CD8-positive, alpha-beta memory T cell (primary cell): Measurements from ENCODE around the gene AGAP1. TPM values are rescaled to one million over a fixed set of nuclear protein-coding genes. Genes with fewer than 3 reads are reported as not detected.
"Not testable (repeated sequence)": the region's sequence is repeated elsewhere in the genome, so short reads cannot be mapped to it uniquely, and the experiment has no call there.

ENCODE experiments used
- CTCF ChIA-PET: fragments of 350-600 bp; sonication (Branson Sonifier 250); formaldehyde crosslinking; loops from one replicate; lab custom pipeline; 2021; ENCODE audit warnings: antibody characterized with exemption; lab: Charles Lee
- POLR2A ChIA-PET: fragments of 350-600 bp; sonication (Branson Sonifier 250); formaldehyde crosslinking; loops from one replicate; lab custom pipeline; 2021; ENCODE audit warnings: antibody characterized with exemption; lab: Charles Lee
- DNase-seq, 5 donors: peaks; one replicate each; pipeline versions ENCODE4 v3.0.0 to v3.0.0-alpha.2; 2020 to 2022; ENCODE audit warnings: mixed read lengths in 1 of 5
- H3K27ac ChIP-seq: one replicate; pipeline ENCODE4 v1.7.0; 2013; ENCODE audit warnings: low read depth, mild to moderate bottlenecking, low read length, moderate library complexity
- H3K27me3 ChIP-seq: 2 replicates; pipeline ENCODE4 v1.7.0; 2013; ENCODE audit warnings: low read length, mild to moderate bottlenecking; ENCODE audit not compliant: insufficient read depth, poor library complexity, severe bottlenecking
- H3K36me3 ChIP-seq: 2 replicates; pipeline ENCODE4 v1.7.0; 2013; ENCODE audit warnings: mild to moderate bottlenecking, low read length, moderate library complexity; ENCODE audit not compliant: insufficient read depth
- H3K4me1 ChIP-seq: 2 replicates; pipeline ENCODE4 v1.7.0; 2013; ENCODE audit warnings: mild to moderate bottlenecking, low read length, moderate library complexity; ENCODE audit not compliant: insufficient read depth
- H3K4me3 ChIP-seq: 2 replicates; pipeline ENCODE4 v1.7.0; 2013; ENCODE audit warnings: mild to moderate bottlenecking, low read length
- H3K9me3 ChIP-seq: 2 replicates; pipeline ENCODE4 v1.7.0; 2013; ENCODE audit warnings: mild to moderate bottlenecking, low read length
- H3K27ac Mint-ChIP-seq, 8 donors: one replicate each; pipeline ENCODE4 v1.8.0; 2020 to 2021; ENCODE audit warnings: mixed read lengths in 8 of 8, mild to moderate bottlenecking in 6 of 8, inconsistent platforms in 3 of 8, moderate library complexity in 3 of 8
- H3K27me3 Mint-ChIP-seq, 2 donors: one replicate each; pipeline ENCODE4 v1.8.0; 2020 to 2021; ENCODE audit warnings: mixed read lengths in 2 of 2, mild to moderate bottlenecking in 1 of 2, moderate library complexity in 1 of 2
- H3K36me3 Mint-ChIP-seq, 3 donors: one replicate each; pipeline ENCODE4 v1.8.0; 2020 to 2021; ENCODE audit warnings: mixed read lengths in 3 of 3, inconsistent platforms in 1 of 3, mild to moderate bottlenecking in 1 of 3
- H3K4me1 Mint-ChIP-seq, 3 donors: one replicate each; pipeline ENCODE4 v1.8.0; 2020 to 2021; ENCODE audit warnings: mixed read lengths in 3 of 3, inconsistent platforms in 1 of 3, mild to moderate bottlenecking in 1 of 3
- H3K4me3 Mint-ChIP-seq, 7 donors: one replicate each; pipeline ENCODE4 v1.8.0; 2020 to 2021; ENCODE audit warnings: mixed read lengths in 7 of 7, mild to moderate bottlenecking in 6 of 7, moderate library complexity in 4 of 7, inconsistent platforms in 2 of 7
- H3K9me3 Mint-ChIP-seq, 5 donors: one replicate each; pipeline ENCODE4 v1.8.0; 2020 to 2022; ENCODE audit warnings: mixed read lengths in 5 of 5, mild to moderate bottlenecking in 3 of 5, moderate library complexity in 2 of 5, inconsistent platforms in 1 of 5
- polyA plus RNA-seq: library from polyadenylated mRNA; unstranded; fragments of 300-500 nt; fragmentation: Illumina TruSeq; gene quantifications from one replicate; pipeline ENCODE4 v1.2.3, GENCODE V29; 2021
- total RNA-seq, 2 experiments: library from RNA; stranded (reverse); gene quantifications; one replicate each; pipeline ENCODE4 v1.2.3, GENCODE V29; 2021

Gene AGAP1
- total and polyA plus RNA-seq, 3 experiments from 2014 or later = 1.2 to 3.3 (median 2.7) TPM

GRCh38 chr2:236086971-236087465 lies 593.2 kb downstream of the AGAP1 start:
- no peaks in the 10 kb centered on the region for H3K27me3 ChIP-seq
- no peak overlapping the region for H3K27ac Mint-ChIP-seq
- H3K4me3 Mint-ChIP-seq = peak overlapping the region in 1 of 7 donors; percentile 59
- H3K9me3 Mint-ChIP-seq = no peaks in the 10 kb centered on the region
- no peaks in the 10 kb centered on the region for H3K4me1 ChIP-seq
- H3K4me1 Mint-ChIP-seq = no peaks in the 10 kb centered on the region
- no peaks in the 10 kb centered on the region for H3K9me3 ChIP-seq
- H3K27ac ChIP-seq = no peak overlapping the region
- ChIA-PET POLR2A (no interaction called here), CTCF (no interaction called here)
- H3K36me3 ChIP-seq = no peaks in the 10 kb centered on the region
- H3K27me3 Mint-ChIP-seq = peaks cover 0 to 6% of the 10 kb centered on the region in 2 donors
- no peaks in the 10 kb centered on the region for H3K36me3 Mint-ChIP-seq
- H3K4me3 ChIP-seq = no peak overlapping the region
- no peak for DNase-seq

DNA sequence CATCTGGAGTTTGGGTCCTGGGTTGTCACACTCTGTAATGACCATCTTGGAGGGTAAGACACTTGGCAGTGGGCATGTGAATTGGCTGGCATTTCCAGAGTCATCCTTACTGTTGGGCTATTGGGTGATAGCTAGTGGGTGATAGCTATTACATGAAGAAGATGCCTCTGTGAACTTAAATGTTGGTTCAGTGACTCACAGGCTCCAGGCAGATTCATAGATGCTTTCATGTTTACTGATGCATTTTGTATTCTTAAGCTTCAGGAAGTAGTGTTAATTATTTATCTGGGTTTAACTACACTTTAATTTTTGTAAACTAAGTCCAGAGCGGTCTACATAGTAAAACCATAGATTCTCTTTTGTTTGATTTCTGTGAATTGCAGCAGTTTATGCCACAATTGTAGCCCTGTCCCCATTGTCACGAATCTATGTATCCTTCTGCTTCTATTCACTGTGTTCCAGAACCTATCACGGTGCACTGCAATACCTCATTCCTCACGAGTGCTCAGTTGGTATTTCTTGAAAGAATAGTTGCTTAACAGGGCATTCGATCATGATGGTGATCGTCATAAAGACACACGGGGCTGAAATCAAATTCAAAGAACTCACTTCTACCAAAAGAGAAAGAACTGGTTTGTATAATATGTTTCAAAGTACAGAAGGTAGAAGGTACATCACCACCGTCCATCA lies 594.7 kb downstream of the AGAP1 start:
- Mint-ChIP-seq H3K36me3 (no peaks in the 10 kb centered on the region), H3K9me3 (no peaks in the 10 kb centered on the region)

DNA sequence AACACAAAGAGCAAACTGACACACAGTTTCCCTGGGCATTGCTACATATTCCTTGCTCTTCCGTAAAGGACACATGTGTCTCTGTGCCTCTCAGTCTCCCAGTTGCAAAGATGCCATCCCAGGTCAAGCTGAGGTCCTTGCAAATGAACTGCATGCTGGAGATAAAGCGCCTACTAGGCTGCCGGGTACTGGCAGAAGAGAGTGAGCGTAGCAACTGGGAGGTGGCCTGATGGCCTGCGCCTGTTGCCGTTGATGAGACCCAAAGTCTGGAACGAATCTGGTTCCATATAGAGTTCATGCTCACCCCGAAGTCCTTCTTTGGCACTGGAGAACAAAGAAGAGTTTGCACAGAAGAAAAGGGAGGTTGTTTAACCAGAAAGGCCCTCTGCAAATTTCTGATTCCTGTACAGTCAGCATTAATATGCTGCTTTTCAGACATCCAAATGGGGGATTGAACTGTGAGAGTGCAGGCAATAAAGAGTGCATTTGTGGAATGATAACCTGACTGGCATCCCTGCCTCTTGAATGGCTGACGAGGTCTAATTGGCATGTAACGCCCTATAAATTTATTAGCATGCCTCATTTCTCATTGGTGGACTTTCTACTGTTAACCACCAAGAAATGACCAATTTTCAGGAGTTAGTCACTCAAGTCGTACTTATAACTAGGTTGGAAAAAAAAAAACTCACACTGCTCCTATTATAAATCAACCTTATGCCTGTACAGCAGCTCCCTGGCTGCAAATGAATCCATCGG lies 595.6 kb downstream of the AGAP1 start:
- no peaks in the 10 kb centered on the region for H3K9me3 ChIP-seq
- no peak overlapping the region for H3K4me3 ChIP-seq
- H3K4me1 ChIP-seq = no peaks in the 10 kb centered on the region
- H3K36me3 ChIP-seq = no peaks in the 10 kb centered on the region
- ChIA-PET POLR2A (no interaction called here), CTCF (no interaction called here)
- Mint-ChIP-seq H3K4me1 (no peaks in the 10 kb centered on the region), H3K9me3 (no peaks in the 10 kb centered on the region), H3K27ac (no peak overlapping the region), H3K4me3 (no peak overlapping the region), H3K27me3 (peaks cover 0 to 6% of the 10 kb centered on the region in 2 donors), H3K36me3 (no peaks in the 10 kb centered on the region)
- no peak for DNase-seq
- H3K27ac ChIP-seq = no peak overlapping the region
- H3K27me3 ChIP-seq = no peaks in the 10 kb centered on the region

More for the DNA sequence above, 594.7 kb downstream of the AGAP1 start:
- Mint-ChIP-seq H3K4me1 (no peaks in the 10 kb centered on the region), H3K27ac (no peak overlapping the region), H3K27me3 (peaks cover 0 to 6% of the 10 kb centered on the region in 2 donors), H3K4me3 (no peak overlapping the region)
- ChIA-PET POLR2A (no interaction called here), CTCF (no interaction called here)
- no peaks in the 10 kb centered on the region for H3K9me3 ChIP-seq
- DNase-seq = no peak
- no peaks in the 10 kb centered on the region for H3K36me3 ChIP-seq
- no peak overlapping the region for H3K4me3 ChIP-seq
- no peak overlapping the region for H3K27ac ChIP-seq
- no peaks in the 10 kb centered on the region for H3K4me1 ChIP-seq
- H3K27me3 ChIP-seq = no peaks in the 10 kb centered on the region

DNA sequence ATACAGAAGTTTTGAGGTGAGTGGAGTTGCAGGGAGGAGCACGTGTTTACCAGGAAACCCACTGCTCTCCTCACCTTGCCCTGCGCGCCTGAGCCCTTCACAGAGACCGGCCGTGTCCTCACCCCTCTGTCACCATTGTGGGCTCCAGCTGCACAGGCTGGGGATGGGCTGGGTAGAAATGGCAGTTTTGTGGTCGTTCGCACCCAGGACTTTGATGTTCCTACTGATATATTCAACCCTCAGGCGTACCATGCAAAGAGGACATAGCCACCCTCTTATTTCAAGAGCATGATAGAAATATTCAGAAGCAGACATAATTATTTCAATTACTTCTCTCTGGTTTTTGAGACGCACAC lies 596.2 kb downstream of the AGAP1 start:
- DNase-seq = no peak
- Mint-ChIP-seq H3K27me3 (peaks cover 0 to 6% of the 10 kb centered on the region in 2 donors), H3K4me1 (no peaks in the 10 kb centered on the region), H3K27ac (no peak overlapping the region), H3K9me3 (no peaks in the 10 kb centered on the region), H3K4me3 (no peak overlapping the region), H3K36me3 (no peaks in the 10 kb centered on the region)
- no peak overlapping the region for H3K4me3 ChIP-seq
- H3K27me3 ChIP-seq = no peaks in the 10 kb centered on the region
- ChIA-PET POLR2A (no interaction called here), CTCF (no interaction called here)
- H3K36me3 ChIP-seq = no peaks in the 10 kb centered on the region
- no peaks in the 10 kb centered on the region for H3K9me3 ChIP-seq
- H3K4me1 ChIP-seq = no peaks in the 10 kb centered on the region
- H3K27ac ChIP-seq = no peak overlapping the region

- H3K4me3 Mint-ChIP-seq, H3K36me3 Mint-ChIP-seq, CTCF ChIA-PET, H3K36me3 ChIP-seq, H3K27me3 ChIP-seq, H3K27ac ChIP-seq, POLR2A ChIA-PET, H3K27me3 Mint-ChIP-seq, H3K4me1 ChIP-seq, DNase-seq, H3K4me3 ChIP-seq, H3K4me1 Mint-ChIP-seq, H3K9me3 Mint-ChIP-seq, H3K9me3 ChIP-seq: not testable (repeated sequence)
- peak overlapping the region in 1 of 8 donors; percentile 46 for H3K27ac Mint-ChIP-seq
Observed at GRCh38 chr2:236090826-236091225, 597.0 kb downstream of the AGAP1 start.

DNA sequence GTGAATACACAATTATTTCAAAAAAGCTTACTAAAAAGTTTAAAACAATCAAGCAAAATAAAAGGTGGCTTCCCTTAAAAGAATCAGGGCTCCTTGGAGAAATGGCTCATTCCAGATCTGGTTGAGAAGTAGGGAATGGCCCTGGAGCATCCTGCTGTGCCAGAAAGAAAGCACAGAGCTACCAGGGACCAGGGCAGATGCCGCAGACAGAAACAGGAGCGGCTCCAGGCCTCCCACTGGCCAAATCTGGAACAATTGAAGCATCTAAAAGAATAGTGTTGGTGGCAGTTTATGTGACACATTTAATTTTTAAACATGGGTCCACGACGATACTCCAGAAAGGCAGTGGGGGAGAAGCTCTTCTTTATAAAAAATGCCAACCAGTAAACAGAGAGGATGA lies 598.9 kb downstream of the AGAP1 start:
- H3K4me3 ChIP-seq = no peak overlapping the region
- no peaks in the 10 kb centered on the region for H3K9me3 Mint-ChIP-seq
- no peak for DNase-seq
- CTCF ChIA-PET = no interaction called here
- no peaks in the 10 kb centered on the region for H3K4me1 ChIP-seq
- H3K4me3 Mint-ChIP-seq = no peak overlapping the region
- H3K4me1 Mint-ChIP-seq = no peaks in the 10 kb centered on the region
- no peaks in the 10 kb centered on the region for H3K27me3 ChIP-seq
- POLR2A ChIA-PET = no interaction called here
- H3K27me3 Mint-ChIP-seq = peaks cover 0 to 6% of the 10 kb centered on the region in 2 donors
- no peak overlapping the region for H3K27ac Mint-ChIP-seq
- no peaks in the 10 kb centered on the region for H3K36me3 Mint-ChIP-seq
- no peaks in the 10 kb centered on the region for H3K36me3 ChIP-seq
- H3K9me3 ChIP-seq = no peaks in the 10 kb centered on the region
- H3K27ac ChIP-seq = no peak overlapping the region

DNA sequence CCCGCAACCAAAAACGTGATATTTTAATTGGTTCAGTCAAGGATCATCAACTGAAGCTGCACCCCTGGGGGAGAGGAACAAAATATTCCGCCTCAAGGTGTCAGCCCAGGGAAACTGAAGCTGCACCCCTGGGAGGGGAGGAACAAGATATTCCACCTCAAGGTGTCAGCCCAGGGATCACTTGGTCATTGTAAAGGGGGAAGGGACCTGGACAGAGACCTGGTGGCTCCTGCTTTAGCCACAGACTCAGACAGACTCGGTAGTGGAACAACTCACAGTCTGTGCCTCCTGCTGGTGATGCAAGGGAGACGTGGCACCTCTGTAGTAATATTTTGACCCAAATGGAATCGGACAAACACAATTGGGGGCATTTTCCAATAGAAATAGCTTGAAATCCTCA lies 599.3 kb downstream of the AGAP1 start:
- no peaks in the 10 kb centered on the region for H3K9me3 Mint-ChIP-seq
- Histone ChIP-seq H3K36me3 (no peaks in the 10 kb centered on the region), H3K9me3 (no peaks in the 10 kb centered on the region), H3K27ac (no peak overlapping the region), H3K4me3 (no peak overlapping the region), H3K4me1 (no peaks in the 10 kb centered on the region), H3K27me3 (no peaks in the 10 kb centered on the region)
- no peaks in the 10 kb centered on the region for H3K36me3 Mint-ChIP-seq
- peaks cover 0 to 6% of the 10 kb centered on the region in 2 donors for H3K27me3 Mint-ChIP-seq
- no peak overlapping the region for H3K27ac Mint-ChIP-seq
- no peak overlapping the region for H3K4me3 Mint-ChIP-seq
- DNase-seq = no peak
- H3K4me1 Mint-ChIP-seq = no peaks in the 10 kb centered on the region
- POLR2A ChIA-PET = no interaction called here
- CTCF ChIA-PET = no interaction called here

GRCh38 chr2:236095504-236095903 lies 601.7 kb downstream of the AGAP1 start:
- no peaks in the 10 kb centered on the region for H3K4me1 Mint-ChIP-seq
- no peak overlapping the region for H3K4me3 Mint-ChIP-seq
- Histone ChIP-seq H3K9me3 (no peaks in the 10 kb centered on the region), H3K4me1 (no peaks in the 10 kb centered on the region), H3K27ac (no peak overlapping the region), H3K36me3 (no peaks in the 10 kb centered on the region), H3K4me3 (no peak overlapping the region), H3K27me3 (no peaks in the 10 kb centered on the region)
- H3K27me3 Mint-ChIP-seq = peaks cover 0 to 6% of the 10 kb centered on the region in 2 donors
- ChIA-PET POLR2A (no interaction called here), CTCF (no interaction called here)
- peaks cover 0 to 2% (median 0%) of the 10 kb centered on the region in 5 donors for H3K9me3 Mint-ChIP-seq
- no peak overlapping the region for H3K27ac Mint-ChIP-seq
- H3K36me3 Mint-ChIP-seq = no peaks in the 10 kb centered on the region
- no peak for DNase-seq
